Renal pelvis (tissue), 12 donors: ENCODE results near the gene MKI67. TPM values are rescaled to one million over a fixed set of nuclear protein-coding genes. Genes with fewer than 3 reads are reported as not detected.
"Not testable (repeated sequence)": the region's sequence is repeated elsewhere in the genome, so short reads cannot be mapped to it uniquely, and the experiment has no call there.

ENCODE experiments used
- DNase-seq: peaks from one replicate; pipeline ENCODE4 v3.0.0-alpha.2; 2013
- long read RNA-seq, 16 experiments: transcript quantifications; one replicate each; lab custom pipeline, GENCODE V29; 2026
- polyA plus RNA-seq, 3 donors: library from polyadenylated mRNA; unstranded; fragments of 120-200 nt; gene quantifications; one replicate each; pipeline ENCODE4 v1.2.1, GENCODE V29; 2013; ENCODE audit not compliant: insufficient read length in 3 of 3

The MKI67 gene, protein sequence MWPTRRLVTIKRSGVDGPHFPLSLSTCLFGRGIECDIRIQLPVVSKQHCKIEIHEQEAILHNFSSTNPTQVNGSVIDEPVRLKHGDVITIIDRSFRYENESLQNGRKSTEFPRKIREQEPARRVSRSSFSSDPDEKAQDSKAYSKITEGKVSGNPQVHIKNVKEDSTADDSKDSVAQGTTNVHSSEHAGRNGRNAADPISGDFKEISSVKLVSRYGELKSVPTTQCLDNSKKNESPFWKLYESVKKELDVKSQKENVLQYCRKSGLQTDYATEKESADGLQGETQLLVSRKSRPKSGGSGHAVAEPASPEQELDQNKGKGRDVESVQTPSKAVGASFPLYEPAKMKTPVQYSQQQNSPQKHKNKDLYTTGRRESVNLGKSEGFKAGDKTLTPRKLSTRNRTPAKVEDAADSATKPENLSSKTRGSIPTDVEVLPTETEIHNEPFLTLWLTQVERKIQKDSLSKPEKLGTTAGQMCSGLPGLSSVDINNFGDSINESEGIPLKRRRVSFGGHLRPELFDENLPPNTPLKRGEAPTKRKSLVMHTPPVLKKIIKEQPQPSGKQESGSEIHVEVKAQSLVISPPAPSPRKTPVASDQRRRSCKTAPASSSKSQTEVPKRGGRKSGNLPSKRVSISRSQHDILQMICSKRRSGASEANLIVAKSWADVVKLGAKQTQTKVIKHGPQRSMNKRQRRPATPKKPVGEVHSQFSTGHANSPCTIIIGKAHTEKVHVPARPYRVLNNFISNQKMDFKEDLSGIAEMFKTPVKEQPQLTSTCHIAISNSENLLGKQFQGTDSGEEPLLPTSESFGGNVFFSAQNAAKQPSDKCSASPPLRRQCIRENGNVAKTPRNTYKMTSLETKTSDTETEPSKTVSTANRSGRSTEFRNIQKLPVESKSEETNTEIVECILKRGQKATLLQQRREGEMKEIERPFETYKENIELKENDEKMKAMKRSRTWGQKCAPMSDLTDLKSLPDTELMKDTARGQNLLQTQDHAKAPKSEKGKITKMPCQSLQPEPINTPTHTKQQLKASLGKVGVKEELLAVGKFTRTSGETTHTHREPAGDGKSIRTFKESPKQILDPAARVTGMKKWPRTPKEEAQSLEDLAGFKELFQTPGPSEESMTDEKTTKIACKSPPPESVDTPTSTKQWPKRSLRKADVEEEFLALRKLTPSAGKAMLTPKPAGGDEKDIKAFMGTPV (N-terminal part only)
- 10 to 100 TPM; 52.7 to 65.8 (median 60.7) TPM for polyA plus RNA-seq
- long read RNA-seq, donor 1 = 0 reads
- long read RNA-seq, donor 2, partial matches to known transcripts = 6 of 6 reads
- long read RNA-seq, donor 2, other reads (novel, unspliced or antisense) = 0 of 6 reads
- long read RNA-seq, donor 3 = 0 reads
- long read RNA-seq, donor 4 = 0 reads
- long read RNA-seq, donor 5 = 0 reads
- long read RNA-seq, donor 6, partial matches to known transcripts = 11 of 13 reads
- long read RNA-seq, donor 6, other reads (novel, unspliced or antisense) = 0 of 13 reads
- long read RNA-seq, donor 7, partial matches to known transcripts = 13 of 13 reads
- long read RNA-seq, donor 7, other reads (novel, unspliced or antisense) = 0 of 13 reads
- long read RNA-seq, donor 8 = 0 reads
- long read RNA-seq, donor 9, partial matches to known transcripts = 11 of 12 reads
- long read RNA-seq, donor 9, other reads (novel, unspliced or antisense) = 0 of 12 reads
- long read RNA-seq, donor 10, partial matches to known transcripts = 17 of 18 reads
- long read RNA-seq, donor 10, other reads (novel, unspliced or antisense) = 0 of 18 reads
- long read RNA-seq, donor 11, partial matches to known transcripts = 10 of 10 reads
- long read RNA-seq, donor 11, other reads (novel, unspliced or antisense) = 0 of 10 reads
- long read RNA-seq, donor 12, partial matches to known transcripts = 39 of 39 reads
- long read RNA-seq, donor 12, other reads (novel, unspliced or antisense) = 0 of 39 reads
- long read RNA-seq, donor 13 = 0 reads
- long read RNA-seq, donor 14 = 0 reads
- long read RNA-seq, donor 15, partial matches to known transcripts = 11 of 12 reads
- long read RNA-seq, donor 15, other reads (novel, unspliced or antisense) = 0 of 12 reads
- long read RNA-seq, donor 16 = 0 reads

DNA sequence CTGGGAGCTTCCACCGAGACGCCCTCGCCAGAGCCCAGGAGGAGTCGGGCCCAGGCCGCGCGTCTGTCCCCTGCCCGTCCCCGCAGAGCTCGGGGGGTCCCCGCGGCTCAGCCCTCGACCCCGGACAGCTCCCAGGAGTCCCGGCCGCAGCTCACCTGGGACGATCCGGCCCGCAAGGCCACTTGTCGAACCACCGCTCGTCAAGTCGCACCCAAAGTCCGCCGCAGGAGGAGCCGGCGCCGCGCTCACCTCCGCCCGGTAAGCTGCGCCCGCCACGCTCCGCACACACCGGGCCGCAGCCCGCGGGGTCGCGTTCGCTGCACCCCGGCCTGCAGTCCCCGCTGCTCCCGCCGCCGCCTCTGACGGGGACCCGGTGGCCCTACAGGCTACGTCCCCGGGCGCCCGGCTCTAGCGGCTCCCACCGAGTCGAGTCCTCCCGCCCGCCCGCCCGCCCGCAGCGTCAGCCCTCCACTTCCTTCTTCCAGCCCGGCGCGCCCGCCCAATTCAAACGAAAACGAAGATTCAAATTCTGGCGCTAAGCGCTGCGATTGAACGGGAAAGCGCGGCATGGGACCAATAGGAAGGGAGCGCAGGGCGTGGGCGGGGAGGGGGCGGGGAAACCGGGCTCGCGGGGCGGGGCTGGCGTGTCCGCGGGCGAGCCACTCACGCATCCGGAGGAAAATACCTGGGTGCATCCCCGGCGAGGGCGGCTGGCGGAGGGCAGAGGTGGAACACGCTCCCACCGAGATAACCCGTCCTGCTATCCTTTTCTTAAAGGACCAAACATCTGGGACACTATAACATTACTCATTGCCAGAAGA is at the start of gene MKI67:
Gene MKI67 (minus strand): TSS at position 480 of the 821 bp plus-strand sequence. CDS start 756 bp downstream, outside the sequence.
- peak; percentile 92 for DNase-seq

GRCh38 chr10:128174581-128175559 is 48.6 kb upstream of the MKI67 start:
- DNase-seq = no peak

GRCh38 chr10:128173386-128173785 is 47.2 kb upstream of the MKI67 start:
- DNase-seq = no peak

DNA sequence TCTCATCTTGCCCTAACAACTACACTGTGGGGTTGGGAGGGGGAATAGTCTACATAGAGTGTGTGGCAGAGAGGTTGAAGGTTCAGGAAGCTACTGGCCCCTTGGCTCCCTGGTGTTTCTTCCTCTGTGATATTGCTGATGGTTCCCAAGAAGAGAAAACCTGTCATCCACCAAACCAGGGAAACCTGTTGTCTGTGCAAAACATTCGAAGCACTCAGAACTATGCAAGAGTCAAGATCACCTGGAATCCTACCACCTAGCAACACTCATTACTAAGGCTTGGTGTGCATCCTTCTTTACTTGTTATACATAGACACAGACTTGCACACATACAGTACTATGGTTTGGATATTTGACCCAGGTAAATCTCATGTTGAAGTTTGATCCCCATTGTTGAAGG is 46.5 kb upstream of the MKI67 start:
- no peak for DNase-seq

DNA sequence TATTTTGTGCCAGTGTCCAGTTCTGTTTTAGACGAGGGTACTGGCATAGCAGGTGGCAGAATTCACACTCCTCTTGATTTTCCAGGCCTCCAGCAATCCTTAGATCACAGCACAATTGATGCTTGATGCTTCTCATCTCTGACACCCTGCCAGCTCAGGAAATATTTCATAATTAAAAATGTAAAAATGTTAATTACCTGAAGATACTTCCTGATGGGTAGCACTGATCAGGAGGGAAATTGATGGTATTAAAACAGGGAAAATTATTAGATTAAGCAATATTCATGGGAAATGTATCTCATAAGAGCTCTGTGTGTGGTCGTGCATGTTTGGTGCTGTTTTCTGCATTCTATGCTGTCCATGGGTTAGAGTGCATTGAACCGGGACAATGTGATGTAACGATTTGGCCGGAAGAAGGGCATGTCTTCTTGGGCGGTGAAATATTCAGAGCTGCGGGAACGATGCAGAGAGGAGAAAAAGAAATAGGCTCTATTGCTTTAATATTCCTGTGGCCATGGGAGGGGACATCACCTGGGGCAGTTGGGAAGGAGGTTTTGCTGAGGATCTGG is 43.7 kb upstream of the MKI67 start:
- DNase-seq = no peak

DNA sequence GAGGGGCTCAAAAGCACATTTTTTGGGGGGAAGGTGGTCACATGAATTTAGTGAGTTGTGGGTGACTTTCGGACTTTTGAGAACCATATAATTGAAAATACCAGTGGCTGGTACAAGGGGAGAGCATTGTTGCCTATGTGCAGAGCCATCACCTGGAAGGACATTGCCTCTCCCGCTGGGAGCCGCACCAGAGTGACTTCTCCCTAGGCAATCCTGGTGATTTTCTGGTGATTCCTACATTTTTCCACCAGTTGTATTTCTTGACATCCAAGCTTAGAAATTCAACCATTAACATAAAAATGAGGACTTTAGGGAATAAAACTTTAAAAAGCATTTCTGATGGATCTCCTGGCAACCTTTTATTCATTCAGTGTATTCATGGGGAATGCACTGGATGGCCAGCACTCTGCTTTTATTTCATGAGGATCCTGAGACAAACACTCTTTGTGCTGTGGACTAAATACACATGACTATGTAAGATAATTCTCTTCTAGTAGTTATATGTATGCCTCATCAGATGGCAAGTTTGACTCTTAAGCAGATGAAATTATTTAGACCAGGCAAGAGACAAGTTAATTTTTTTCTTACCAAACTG is 41.8 kb upstream of the MKI67 start:
- no peak for DNase-seq

GRCh38 chr10:128167123-128167522 is 40.9 kb upstream of the MKI67 start:
- not testable (repeated sequence) for DNase-seq

GRCh38 chr10:128166151-128166550 is 39.9 kb upstream of the MKI67 start:
- DNase-seq = no peak

DNA sequence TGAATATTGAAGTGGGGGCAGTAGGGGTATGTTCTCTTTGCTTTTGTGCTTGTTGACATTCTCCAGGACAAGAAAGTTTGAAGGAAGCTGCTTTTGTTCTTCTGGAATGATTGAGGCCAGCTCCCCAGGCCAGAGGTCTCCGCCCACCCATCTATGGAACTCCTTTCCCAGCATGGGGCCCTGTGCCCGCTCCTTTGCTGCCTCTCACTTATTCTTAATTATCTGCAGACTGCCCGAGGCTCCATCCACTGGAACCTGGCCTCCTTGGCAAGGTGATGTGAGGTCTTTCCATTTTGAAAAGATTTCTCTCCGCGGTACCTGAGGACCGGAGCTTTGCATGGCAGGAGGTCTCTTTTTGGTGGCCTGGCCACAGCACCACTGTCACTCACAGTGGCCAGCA is 39.3 kb upstream of the MKI67 start:
- DNase-seq = no peak

DNA sequence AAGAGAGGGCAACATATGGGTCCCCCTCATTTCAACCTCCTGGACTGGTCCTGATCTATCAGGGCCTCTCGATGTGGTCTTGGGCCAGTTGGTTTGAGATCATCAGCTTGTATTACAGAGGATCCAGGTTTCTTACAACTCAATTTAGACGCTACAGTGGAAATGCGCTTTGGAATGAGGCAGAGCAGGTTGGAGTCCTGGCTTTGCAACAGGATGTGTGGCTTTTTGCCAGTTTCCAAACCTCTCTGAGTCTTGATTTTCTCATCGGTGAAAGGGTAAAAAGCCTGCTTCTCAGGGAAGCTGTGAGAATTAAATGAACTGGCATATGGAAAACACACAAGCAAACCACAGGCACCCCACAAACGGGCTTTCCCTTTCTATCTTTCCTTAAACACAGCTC is 37.5 kb upstream of the MKI67 start:
- no peak for DNase-seq

DNA sequence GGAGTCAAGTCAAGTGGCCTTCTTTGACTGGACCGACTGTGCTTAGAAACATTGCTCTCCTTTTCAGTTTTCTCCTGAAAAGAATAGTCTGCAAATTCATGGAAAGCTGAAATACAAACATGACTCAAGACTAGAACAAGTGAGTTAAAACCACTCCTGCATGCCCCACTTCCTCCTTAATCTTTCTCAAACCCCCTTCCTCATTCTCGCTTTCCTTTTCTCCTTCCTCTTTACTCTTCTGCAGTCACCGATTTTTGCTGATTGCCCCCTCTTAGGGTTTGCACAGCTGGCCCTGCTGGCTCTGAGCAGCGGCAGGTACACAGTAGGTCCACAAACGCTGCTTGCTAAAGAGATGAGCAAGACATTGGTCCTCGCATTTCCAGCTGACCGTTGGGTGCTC is 34.8 kb upstream of the MKI67 start:
- no peak for DNase-seq

- no peak for DNase-seq
These were observed 34.1 kb upstream of the MKI67 start for GRCh38 chr10:128160297-128160711.

GRCh38 chr10:128158021-128158795 is 32.0 kb upstream of the MKI67 start:
- DNase-seq = no peak

DNA sequence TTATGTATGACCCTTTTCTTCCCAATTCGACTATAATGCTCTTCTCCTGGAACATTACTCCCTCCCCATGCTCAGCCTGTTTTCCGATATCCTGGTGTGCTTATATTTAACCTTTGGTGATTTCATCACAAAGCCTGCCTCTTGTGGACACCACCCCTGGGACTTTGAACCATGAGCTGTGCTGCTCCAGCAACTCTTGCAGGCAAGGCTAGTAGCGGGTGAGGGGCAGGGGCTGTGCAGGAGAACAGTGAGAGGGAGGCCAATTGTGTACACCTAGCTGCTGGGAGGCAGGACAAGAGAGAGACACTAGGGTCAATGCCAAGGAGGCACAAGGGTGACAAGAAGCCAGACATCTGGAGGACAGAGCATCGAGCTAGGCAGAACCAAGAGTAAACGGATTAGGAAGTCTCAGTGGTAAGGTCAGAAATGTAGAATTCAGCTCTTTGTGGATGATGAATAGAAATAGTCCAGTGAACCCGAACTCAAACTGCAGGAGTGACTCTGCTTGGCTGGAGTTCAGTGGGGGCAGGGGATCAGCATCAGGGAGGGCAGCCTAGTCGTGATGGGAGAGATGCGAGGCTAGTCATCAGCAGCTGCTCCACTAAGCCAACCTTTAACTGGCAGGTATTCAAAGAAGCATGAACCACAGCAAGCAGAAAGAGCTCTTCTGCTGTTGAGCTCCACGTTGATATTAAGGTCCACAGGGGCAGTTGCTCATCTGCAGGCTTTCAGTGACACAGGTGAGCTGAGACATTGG is 31.0 kb upstream of the MKI67 start:
- DNase-seq = no peak

DNA sequence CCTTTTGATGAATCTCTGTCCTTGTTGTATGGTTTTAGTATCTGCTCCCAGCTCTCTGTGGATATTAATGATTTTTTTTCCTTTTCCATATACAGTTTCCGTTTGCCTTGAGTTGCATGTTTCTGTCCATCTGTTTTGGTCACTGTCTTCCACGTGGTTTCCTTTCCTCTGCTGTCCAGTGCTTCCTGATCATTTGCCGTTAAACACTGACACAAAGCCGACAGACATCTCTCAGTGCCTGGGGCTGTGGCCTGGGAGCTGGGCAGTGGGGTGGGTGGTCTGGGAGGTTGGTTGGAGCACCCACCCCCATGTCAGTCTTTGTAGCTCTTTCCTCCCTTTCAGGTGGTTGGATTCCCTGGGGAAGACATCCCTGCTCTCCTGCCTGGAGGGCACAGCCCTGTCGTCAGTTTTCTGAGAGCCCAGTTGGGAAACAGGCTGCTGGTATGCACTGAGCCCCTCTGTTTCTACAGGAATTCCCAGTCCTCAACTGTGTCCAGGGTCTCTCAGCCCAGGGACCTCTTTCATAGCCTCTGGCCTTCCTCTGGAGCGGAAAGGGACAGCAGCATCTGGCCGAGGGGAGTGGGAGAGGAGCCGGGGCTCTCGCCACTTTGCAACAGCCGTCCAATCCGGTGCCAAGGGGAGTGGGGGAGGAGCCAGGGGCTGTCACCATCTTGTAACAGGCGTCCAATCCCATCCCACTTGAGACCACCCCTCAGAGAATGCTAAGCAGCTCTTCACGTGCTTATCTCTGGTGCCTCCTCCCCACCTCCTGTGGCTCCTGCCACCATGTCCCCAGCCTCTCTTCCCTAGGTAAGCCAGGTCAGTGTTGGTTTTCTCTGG is 26.7 kb upstream of the MKI67 start:
- no peak for DNase-seq
